Neutrophil (primary cell): ENCODE results near the gene POP4.

ENCODE experiments used
- H3K27ac ChIP-seq: fragments of 200-600 bp; sonication (generic); 2 replicates; pipeline ENCODE4 v1.5.1; 2016; ENCODE audit warnings: mild to moderate bottlenecking, moderate library complexity
- H3K27me3 ChIP-seq: fragments of 200-600 bp; sonication (generic); 2 replicates; pipeline ENCODE4 v1.6.0; 2016; ENCODE audit warnings: mild to moderate bottlenecking
- H3K36me3 ChIP-seq: fragments of 200-600 bp; sonication (generic); 2 replicates; pipeline ENCODE4 v1.5.1; 2017
- H3K4me1 ChIP-seq, 2 experiments: fragments of 200-600 bp in 1 of 2; sonication (generic) in 1 of 2; 1 replicate in 1 of 2; 2 replicates in 1 of 2; pipeline versions ENCODE4 v1.5.1 to v1.6.1; 2013 to 2016; ENCODE audit warnings: low read depth in 1 of 2, low read length in 1 of 2, mild to moderate bottlenecking in 1 of 2, moderate library complexity in 1 of 2; ENCODE audit not compliant: control insufficient read depth in 1 of 2, insufficient read depth in 1 of 2
- H3K4me3 ChIP-seq, 2 experiments: fragments of 200-600 bp in 1 of 2; sonication (generic) in 1 of 2; 1 replicate in 1 of 2; 2 replicates in 1 of 2; pipeline ENCODE4 v1.5.1; 2013 to 2016; ENCODE audit warnings: low read depth in 1 of 2, low read length in 1 of 2, mild to moderate bottlenecking in 1 of 2, moderate library complexity in 1 of 2
- H3K9me3 ChIP-seq: fragments of 200-600 bp; sonication (generic); 2 replicates; pipeline ENCODE4 v1.5.1; 2016
- TF ChIP-seq, protein P1 (sequence below): fragments of 200-600 bp; sonication (generic); IDR thresholded peaks from 2 replicates; pipeline ENCODE4 v1.5.1; 2016; ENCODE audit warnings: antibody characterized with exemption

POP4 gene

DNA sequence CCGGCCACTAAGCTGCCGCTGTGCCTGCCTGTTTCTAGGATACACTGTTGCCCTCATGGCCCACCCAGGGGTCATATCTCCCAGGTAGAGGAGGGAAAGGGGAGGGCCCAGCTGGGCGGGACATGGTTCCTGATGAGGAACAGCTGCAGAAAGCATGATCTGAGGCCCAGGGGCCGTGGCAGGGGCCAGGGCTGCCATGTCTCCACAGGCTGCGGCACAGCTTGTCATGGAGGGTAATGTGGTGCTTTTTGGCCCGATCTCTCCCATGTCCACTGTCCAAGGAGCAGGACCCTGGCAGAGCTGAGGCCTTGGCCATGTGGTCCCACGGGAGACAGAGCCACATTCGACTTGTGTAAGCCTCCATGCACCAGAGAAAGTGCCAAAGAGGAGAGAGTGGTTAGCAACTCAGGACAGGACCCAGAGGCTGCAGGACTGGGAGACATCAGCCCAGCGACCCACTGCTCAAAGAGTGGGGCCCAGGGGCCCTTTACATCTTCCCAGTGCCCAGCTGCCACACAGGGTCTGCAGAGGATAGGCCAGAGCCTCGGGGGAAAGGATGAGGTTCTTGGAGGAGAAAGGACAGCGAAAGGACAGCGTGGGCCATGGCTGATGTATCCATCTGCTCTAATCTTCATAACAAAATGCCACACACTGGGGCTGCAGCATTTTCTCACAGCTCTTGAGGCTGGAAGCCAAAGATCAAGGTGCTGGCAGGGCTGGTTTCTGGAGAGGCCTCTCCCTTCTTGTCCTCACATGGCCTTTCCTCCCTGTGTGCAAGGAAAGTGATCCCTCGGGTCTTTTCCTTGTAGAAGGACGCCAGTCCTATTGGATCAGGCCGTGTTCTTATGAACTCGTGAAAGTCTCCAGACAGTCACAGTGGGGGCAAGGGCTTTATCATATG is 11.5 kb downstream of the POP4 start:
- H3K36me3 ChIP-seq: peaks cover 45% of the 10 kb centered on the region
- H3K27ac ChIP-seq: no peak overlapping the region
- TF ChIP-seq, protein P1, sequence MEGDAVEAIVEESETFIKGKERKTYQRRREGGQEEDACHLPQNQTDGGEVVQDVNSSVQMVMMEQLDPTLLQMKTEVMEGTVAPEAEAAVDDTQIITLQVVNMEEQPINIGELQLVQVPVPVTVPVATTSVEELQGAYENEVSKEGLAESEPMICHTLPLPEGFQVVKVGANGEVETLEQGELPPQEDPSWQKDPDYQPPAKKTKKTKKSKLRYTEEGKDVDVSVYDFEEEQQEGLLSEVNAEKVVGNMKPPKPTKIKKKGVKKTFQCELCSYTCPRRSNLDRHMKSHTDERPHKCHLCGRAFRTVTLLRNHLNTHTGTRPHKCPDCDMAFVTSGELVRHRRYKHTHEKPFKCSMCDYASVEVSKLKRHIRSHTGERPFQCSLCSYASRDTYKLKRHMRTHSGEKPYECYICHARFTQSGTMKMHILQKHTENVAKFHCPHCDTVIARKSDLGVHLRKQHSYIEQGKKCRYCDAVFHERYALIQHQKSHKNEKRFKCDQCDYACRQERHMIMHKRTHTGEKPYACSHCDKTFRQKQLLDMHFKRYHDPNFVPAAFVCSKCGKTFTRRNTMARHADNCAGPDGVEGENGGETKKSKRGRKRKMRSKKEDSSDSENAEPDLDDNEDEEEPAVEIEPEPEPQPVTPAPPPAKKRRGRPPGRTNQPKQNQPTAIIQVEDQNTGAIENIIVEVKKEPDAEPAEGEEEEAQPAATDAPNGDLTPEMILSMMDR: no peak
- H3K9me3 ChIP-seq: no peaks in the 10 kb centered on the region
- no peaks in the 10 kb centered on the region for H3K4me1 ChIP-seq
- no peak overlapping the region for H3K4me3 ChIP-seq
- H3K27me3 ChIP-seq: peaks cover 41% of the 10 kb centered on the region

- Histone ChIP-seq H3K27ac (no peak overlapping the region), H3K9me3 (no peaks in the 10 kb centered on the region), H3K4me1 (no peaks in the 10 kb centered on the region), H3K27me3 (peaks cover 41% of the 10 kb centered on the region), H3K4me3 (no peak overlapping the region), H3K36me3 (peaks cover 37% of the 10 kb centered on the region)
- TF ChIP-seq, protein P1: no peak
Observed at GRCh38 chr19:29618434-29618833, 12.4 kb downstream of the POP4 start.

GRCh38 chr19:29618871-29619270 is 12.8 kb downstream of the POP4 start:
- TF ChIP-seq, protein P1: no peak
- H3K27ac ChIP-seq: no peak overlapping the region
- peaks cover 41% of the 10 kb centered on the region for H3K27me3 ChIP-seq
- H3K36me3 ChIP-seq: peaks cover 32% of the 10 kb centered on the region
- H3K4me3 ChIP-seq: no peak overlapping the region
- H3K9me3 ChIP-seq: no peaks in the 10 kb centered on the region
- no peaks in the 10 kb centered on the region for H3K4me1 ChIP-seq

GRCh38 chr19:29620931-29621351 is 14.9 kb downstream of the POP4 start:
- peaks cover 12% of the 10 kb centered on the region for H3K36me3 ChIP-seq
- peaks cover 41% of the 10 kb centered on the region for H3K27me3 ChIP-seq
- no peaks in the 10 kb centered on the region for H3K9me3 ChIP-seq
- TF ChIP-seq, protein P1: no peak
- H3K4me3 ChIP-seq: no peak overlapping the region
- H3K4me1 ChIP-seq: no peaks in the 10 kb centered on the region
- no peak overlapping the region for H3K27ac ChIP-seq

GRCh38 chr19:29622166-29623070 is 16.3 kb downstream of the POP4 start:
- H3K36me3 ChIP-seq: no peaks in the 10 kb centered on the region
- peaks cover 41% of the 10 kb centered on the region for H3K27me3 ChIP-seq
- TF ChIP-seq, protein P1: no peak
- H3K27ac ChIP-seq: no peak overlapping the region
- H3K4me3 ChIP-seq: no peak overlapping the region
- H3K4me1 ChIP-seq: no peaks in the 10 kb centered on the region
- H3K9me3 ChIP-seq: no peaks in the 10 kb centered on the region
